ENCODE measurements around the gene NR2C2AP. TPM values are rescaled to one million over a fixed set of nuclear protein-coding genes. Genes with fewer than 3 reads are reported as not detected.

Gene NR2C2AP
- total and polyA plus RNA-seq, 2 of the 13 experiments (the other 11 are each of a cell fraction or from before 2014, with no cell fraction given), result 12.2 to 26.8 TPM

DNA sequence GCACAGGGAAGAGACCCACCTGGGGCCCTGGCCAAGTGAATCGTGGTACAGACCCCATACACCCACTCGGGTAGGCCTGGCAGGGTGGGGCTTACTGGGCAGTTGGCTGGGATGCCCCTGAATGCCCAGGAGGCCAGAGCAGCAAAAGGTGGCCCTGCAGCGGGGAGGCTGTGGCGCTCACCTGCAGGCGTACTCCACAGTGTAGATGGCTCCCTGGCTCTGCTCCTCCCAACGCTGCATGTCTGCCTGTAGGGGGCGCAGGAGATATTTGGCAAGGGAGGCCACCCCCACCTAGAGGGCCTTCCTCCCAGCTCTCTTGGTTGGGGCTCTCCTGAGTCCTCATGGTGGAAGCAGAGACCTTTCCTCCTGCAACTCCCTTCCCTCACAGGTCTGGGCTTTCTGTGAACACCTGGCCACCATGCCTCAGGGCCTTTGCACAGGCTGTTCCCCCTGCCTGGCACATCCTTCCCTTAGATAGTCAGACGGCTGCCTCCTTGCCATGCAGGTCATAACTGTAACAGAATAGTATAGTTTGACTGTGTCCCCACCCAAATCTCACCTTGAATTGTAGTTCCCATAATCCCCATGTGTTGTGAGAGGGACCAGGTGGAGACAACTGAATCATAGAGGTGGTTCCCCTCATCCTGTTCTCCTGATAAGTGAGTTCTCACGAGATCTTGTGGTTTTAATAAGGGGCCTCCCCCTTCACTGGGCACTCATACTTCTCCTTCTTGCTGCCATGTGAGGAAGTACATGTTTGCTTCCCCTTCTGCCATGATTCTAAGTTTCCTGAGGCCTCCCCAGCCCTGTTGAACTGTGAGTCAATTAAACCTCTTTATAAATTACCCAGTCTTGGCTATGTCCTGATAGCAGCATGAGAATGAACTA lies 17.1 kb downstream of the NR2C2AP start (continued):
- TF ChIP-seq, protein P1, sequence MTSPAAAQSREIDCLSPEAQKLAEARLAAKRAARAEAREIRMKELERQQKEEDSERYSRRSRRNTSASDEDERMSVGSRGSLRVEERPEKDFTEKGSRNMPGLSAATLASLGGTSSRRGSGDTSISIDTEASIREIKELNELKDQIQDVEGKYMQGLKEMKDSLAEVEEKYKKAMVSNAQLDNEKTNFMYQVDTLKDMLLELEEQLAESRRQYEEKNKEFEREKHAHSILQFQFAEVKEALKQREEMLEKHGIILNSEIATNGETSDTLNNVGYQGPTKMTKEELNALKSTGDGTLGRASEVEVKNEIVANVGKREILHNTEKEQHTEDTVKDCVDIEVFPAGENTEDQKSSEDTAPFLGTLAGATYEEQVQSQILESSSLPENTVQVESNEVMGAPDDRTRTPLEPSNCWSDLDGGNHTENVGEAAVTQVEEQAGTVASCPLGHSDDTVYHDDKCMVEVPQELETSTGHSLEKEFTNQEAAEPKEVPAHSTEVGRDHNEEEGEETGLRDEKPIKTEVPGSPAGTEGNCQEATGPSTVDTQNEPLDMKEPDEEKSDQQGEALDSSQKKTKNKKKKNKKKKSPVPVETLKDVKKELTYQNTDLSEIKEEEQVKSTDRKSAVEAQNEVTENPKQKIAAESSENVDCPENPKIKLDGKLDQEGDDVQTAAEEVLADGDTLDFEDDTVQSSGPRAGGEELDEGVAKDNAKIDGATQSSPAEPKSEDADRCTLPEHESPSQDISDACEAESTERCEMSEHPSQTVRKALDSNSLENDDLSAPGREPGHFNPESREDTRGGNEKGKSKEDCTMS (CRISPR knock-in tag; conservative IDR thresholded peaks at IDR 0.05), result no peak
- TF ChIP-seq RELA (CRISPR knock-in tag; IDR thresholded peaks at IDR 0.05) (0 out of 2 replicates have a peak, but pooled peaks have one; percentile 24), ZNF510 (CRISPR knock-in tag; IDR thresholded peaks at IDR 0.05; ENCODE audit: low read depth) (no peak), IKZF1 (IDR thresholded peaks at IDR 0.05) (no peak), AKAP8 (CRISPR knock-in tag; IDR thresholded peaks at IDR 0.05) (peak; percentile 73; the same call in 1 of the 2 replicates), MTF2 (CRISPR knock-in tag; IDR thresholded peaks at IDR 0.05; ENCODE audit: borderline replicate concordance) (no peak), ZNF768 (CRISPR knock-in tag; IDR thresholded peaks at IDR 0.05) (no peak; the same call in 1 of the 2 replicates), ZNF263 (CRISPR knock-in tag; IDR thresholded peaks at IDR 0.05) (peak; percentile 72), MTF1 (CRISPR knock-in tag; IDR thresholded peaks at IDR 0.05) (no peak), ZMYM3 (CRISPR knock-in tag; IDR thresholded peaks at IDR 0.05) (peak; percentile 79), SAP130 (CRISPR knock-in tag; IDR thresholded peaks at IDR 0.05; ENCODE audit: low read depth) (peak; percentile 29; the same call in 1 of the 2 replicates), ZNF12 (CRISPR knock-in tag; IDR thresholded peaks at IDR 0.05) (no peak), HDAC6 (IDR thresholded peaks at IDR 0.05; ENCODE audit: low read depth, low read length) (no peak)
- TF ChIP-seq, protein P2, sequence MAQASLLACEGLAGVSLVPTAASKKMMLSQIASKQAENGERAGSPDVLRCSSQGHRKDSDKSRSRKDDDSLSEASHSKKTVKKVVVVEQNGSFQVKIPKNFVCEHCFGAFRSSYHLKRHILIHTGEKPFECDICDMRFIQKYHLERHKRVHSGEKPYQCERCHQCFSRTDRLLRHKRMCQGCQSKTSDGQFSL (CRISPR knock-in tag; IDR thresholded peaks at IDR 0.05), result peak; percentile 82; the same call in 1 of the 2 replicates
- TF ChIP-seq, protein P3, sequence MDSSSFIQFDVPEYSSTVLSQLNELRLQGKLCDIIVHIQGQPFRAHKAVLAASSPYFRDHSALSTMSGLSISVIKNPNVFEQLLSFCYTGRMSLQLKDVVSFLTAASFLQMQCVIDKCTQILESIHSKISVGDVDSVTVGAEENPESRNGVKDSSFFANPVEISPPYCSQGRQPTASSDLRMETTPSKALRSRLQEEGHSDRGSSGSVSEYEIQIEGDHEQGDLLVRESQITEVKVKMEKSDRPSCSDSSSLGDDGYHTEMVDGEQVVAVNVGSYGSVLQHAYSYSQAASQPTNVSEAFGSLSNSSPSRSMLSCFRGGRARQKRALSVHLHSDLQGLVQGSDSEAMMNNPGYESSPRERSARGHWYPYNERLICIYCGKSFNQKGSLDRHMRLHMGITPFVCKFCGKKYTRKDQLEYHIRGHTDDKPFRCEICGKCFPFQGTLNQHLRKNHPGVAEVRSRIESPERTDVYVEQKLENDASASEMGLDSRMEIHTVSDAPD (CRISPR knock-in tag; IDR thresholded peaks at IDR 0.05), result no peak
- TF ChIP-seq, protein P4, sequence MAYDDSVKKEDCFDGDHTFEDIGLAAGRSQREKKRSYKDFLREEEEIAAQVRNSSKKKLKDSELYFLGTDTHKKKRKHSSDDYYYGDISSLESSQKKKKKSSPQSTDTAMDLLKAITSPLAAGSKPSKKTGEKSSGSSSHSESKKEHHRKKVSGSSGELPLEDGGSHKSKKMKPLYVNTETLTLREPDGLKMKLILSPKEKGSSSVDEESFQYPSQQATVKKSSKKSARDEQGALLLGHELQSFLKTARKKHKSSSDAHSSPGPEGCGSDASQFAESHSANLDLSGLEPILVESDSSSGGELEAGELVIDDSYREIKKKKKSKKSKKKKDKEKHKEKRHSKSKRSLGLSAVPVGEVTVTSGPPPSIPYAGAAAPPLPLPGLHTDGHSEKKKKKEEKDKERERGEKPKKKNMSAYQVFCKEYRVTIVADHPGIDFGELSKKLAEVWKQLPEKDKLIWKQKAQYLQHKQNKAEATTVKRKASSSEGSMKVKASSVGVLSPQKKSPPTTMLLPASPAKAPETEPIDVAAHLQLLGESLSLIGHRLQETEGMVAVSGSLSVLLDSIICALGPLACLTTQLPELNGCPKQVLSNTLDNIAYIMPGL (CRISPR knock-in tag; IDR thresholded peaks at IDR 0.05; ENCODE audit: borderline replicate concordance in 1 of 2, low read depth in 1 of 2), result peak in 1 of 2 experiments; percentile 65; a peak in 3 of 4 replicates
- TF ChIP-seq, protein P5, sequence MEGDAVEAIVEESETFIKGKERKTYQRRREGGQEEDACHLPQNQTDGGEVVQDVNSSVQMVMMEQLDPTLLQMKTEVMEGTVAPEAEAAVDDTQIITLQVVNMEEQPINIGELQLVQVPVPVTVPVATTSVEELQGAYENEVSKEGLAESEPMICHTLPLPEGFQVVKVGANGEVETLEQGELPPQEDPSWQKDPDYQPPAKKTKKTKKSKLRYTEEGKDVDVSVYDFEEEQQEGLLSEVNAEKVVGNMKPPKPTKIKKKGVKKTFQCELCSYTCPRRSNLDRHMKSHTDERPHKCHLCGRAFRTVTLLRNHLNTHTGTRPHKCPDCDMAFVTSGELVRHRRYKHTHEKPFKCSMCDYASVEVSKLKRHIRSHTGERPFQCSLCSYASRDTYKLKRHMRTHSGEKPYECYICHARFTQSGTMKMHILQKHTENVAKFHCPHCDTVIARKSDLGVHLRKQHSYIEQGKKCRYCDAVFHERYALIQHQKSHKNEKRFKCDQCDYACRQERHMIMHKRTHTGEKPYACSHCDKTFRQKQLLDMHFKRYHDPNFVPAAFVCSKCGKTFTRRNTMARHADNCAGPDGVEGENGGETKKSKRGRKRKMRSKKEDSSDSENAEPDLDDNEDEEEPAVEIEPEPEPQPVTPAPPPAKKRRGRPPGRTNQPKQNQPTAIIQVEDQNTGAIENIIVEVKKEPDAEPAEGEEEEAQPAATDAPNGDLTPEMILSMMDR (CRISPR knock-in tag; IDR thresholded peaks at IDR 0.05), result peak; percentile 93
- TF ChIP-seq, protein P6, sequence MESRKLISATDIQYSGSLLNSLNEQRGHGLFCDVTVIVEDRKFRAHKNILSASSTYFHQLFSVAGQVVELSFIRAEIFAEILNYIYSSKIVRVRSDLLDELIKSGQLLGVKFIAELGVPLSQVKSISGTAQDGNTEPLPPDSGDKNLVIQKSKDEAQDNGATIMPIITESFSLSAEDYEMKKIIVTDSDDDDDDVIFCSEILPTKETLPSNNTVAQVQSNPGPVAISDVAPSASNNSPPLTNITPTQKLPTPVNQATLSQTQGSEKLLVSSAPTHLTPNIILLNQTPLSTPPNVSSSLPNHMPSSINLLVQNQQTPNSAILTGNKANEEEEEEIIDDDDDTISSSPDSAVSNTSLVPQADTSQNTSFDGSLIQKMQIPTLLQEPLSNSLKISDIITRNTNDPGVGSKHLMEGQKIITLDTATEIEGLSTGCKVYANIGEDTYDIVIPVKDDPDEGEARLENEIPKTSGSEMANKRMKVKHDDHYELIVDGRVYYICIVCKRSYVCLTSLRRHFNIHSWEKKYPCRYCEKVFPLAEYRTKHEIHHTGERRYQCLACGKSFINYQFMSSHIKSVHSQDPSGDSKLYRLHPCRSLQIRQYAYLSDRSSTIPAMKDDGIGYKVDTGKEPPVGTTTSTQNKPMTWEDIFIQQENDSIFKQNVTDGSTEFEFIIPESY (CRISPR knock-in tag; IDR thresholded peaks at IDR 0.05), result peak; percentile 97

Data from HepG2 (cell line).